GM15510 (cell line): ENCODE measurements around the gene PARD3.

Experiments
- POLR2A ChIP-seq: IDR thresholded peaks from 3 replicates; pipeline ENCODE4 v1.6.1; 2011; ENCODE audit warnings: borderline replicate concordance; ENCODE audit not compliant: insufficient read length; ENCODE audit errors: extremely low read depth

PARD3 gene

GRCh38 chr10:34339816-34340553, 475.1 kb downstream of the PARD3 start:
- no peak for TF ChIP-seq POLR2A

DNA sequence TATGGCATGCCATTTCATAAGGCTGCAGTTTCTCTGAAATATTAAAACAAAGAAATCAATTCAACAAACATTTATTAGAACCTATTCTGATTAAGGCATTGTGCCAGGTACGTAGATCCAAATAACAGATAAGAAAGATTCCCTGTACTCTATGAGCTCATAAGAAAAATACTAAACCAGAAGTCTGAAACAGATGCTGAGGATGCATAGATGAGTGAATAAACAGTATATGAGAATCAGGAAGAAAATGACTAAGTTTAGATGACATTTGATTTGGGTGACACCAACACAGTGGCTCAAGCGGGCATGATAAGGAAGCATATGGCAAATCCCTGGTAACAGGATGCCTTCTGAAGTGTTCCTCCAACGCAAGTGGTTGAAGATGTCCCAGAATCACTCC, 477.2 kb downstream of the PARD3 start:
- no peak for TF ChIP-seq POLR2A

GRCh38 chr10:34335960-34336690, 479.0 kb downstream of the PARD3 start:
- no peak for TF ChIP-seq POLR2A

DNA sequence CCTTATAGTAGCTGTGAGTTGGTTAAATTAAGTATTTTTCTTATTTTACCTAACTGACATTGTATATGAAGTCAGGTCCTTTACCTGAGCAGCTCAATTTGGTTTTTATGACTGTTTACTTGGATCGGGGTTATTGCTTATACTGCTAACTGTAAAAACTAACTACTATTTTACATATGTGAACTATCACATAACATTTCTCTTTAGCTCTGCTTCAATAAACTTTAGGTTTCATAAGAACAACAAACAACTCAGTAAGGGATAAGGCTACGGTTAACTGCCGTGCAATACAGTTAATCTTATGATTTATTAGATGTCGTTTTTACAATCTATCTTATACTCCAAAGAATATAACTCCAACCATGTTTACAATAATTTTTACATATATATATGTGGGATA, 480.2 kb downstream of the PARD3 start:
- no peak for TF ChIP-seq POLR2A

DNA sequence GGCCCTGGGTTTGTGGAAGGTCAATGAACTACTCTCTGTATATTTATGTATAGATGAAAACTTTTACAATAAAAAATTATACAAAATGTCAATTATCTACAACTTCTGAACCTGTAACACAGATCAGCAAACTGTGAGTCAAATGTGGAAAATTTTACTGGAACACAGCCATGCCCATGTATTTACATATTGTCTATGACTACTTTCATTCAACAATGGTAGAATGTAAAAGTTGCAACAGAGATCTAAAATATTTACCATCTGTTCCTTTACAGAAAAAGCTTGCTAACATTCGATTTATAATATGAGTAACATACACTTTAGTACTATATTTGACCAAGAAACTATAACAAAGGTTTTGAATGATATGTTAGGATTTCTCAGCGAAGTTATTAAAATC, 481.6 kb downstream of the PARD3 start:
- no peak for TF ChIP-seq POLR2A

GRCh38 chr10:34327184-34327583, 487.9 kb downstream of the PARD3 start:
- no peak for TF ChIP-seq POLR2A

- TF ChIP-seq POLR2A: no peak
These were observed 491.9 kb downstream of the PARD3 start for GRCh38 chr10:34323192-34323591.

GRCh38 chr10:34320265-34320664, 494.8 kb downstream of the PARD3 start:
- TF ChIP-seq POLR2A: no peak

- TF ChIP-seq POLR2A: no peak
These were observed 495.8 kb downstream of the PARD3 start for GRCh38 chr10:34319197-34319846.

- TF ChIP-seq POLR2A: no peak
These were observed 498.9 kb downstream of the PARD3 start for GRCh38 chr10:34316154-34316553.

- TF ChIP-seq POLR2A: no peak
These were observed 500.6 kb downstream of the PARD3 start for GRCh38 chr10:34314457-34314856.

DNA sequence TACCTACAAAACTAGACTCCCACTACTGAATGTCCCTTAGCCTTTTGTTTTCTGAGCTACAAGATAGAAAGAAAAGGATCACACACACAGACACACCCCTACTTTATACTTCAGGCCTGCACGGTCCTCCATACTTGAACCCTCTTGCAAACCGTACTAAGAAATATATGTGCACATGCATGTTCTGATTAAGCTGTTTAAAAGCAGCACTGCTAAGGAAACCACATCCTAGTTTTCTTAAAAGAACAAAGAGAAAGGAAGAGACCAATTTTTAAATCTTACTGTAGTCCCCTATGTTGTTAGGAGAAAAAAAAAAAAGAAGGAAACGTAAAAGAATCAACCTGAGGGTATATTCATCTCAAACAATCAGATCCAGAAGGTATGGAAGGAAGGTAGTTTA, 501.2 kb downstream of the PARD3 start:
- no peak for TF ChIP-seq POLR2A

DNA sequence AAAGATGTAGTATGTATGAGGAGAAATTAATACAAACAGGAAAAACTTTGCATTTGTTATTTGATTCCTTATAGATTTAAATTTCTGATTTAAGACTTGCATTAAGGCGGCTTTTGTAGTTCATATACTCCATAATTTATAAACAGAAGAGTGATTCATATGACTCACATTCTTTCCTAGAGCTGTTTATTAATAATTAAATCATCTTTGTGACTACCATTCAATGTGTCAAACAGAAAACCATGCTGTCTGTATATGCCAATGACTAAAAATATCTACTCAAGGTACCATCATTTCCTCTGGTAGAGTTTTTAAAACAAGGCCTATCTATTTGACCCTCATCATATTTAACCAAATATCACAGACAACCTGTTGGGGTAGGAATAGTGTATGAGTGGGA, 501.7 kb downstream of the PARD3 start:
- no peak for TF ChIP-seq POLR2A

DNA sequence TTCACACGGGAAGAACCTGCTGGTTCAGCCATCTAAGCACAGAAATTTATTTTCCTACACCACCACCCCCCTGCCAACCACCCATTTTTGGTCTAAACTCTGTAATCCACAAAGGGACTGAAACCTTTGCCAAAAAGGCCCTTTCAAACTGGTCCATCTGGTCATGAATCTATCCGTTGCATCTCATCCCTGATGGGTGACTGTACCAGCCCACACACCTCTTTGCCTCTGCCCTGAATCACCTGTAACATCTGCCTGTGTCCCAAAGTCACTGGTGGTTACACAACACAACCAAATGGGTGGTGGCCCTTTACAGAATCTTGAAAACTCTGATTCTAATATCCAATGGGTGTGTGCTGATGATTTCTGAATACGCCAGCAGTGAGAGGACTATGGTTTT, 503.4 kb downstream of the PARD3 start:
- no peak for TF ChIP-seq POLR2A

DNA sequence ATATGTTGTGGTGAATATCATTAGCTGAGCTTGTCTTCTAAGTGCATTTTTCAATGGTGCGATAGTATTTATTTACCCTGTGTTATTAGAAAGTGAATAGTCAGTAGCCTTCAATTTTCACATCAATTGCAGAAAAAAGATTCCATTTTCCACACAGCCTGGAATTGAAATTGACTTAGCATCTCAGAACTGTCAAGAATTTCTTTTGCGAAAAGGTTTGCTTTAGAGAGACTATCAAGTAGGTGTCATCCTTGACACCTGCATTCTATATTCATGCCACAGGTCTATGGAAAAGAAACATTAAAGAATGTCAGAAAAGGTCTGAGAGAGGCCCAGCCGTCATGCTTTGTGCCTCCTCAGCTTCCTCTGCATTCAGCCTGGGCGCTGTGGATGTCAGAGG, 504.9 kb downstream of the PARD3 start:
- TF ChIP-seq POLR2A: no peak

DNA sequence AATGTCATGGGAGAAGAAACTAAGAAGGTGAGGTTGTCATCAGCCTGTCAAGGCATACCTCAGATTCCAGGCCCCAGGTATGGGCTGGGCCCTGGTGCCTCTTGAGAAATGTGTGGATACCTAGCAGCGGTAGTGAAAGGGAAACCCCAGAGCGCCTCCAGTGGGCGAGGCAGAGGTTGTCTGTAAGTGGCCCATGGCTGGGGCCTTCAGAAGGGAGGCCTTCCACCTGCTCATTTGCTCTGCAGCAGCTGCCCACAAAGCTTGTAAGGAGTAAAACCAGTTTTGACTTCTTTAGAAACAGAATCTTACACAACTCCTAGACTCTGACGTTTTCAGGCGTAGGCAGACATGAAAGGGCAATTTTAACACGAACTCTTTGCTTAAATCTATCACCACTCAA, 509.9 kb downstream of the PARD3 start:
- no peak for TF ChIP-seq POLR2A

- TF ChIP-seq POLR2A: no peak
These were observed 512.1 kb downstream of the PARD3 start for GRCh38 chr10:34303022-34303421.

DNA sequence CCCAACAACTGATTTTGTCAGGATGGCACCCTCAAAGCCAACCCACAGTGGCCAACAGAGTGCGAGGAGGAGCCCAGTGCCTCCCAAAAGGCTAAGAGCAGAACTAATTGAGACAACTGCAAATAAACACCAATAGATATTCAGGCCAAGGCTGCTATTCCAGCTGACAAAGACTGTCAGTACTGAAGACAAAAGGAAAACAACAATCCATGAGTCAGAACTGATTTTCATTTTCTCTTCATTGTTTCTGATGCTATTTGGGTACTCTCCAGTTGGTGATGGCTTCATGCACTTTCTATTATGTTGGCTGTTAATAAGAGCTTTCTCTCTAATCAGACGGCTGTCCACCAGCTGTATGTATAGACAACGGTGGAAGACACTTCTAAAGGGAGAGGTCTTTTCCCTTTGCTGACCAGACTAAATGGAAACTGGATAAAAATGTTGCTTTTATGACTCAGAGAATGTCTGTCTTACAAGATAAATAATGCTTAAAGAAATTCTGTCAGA, 515.9 kb downstream of the PARD3 start:
- no peak for TF ChIP-seq POLR2A
